Neural progenitor cell (in vitro differentiated cells): ENCODE results near the gene VWA3B.

ENCODE experiments used
- CTCF ChIP-seq: fragments of 200-600 bp; sonication (generic); IDR thresholded peaks from 2 replicates; pipeline ENCODE4 v1.5.1; 2017; ENCODE audit warnings: antibody characterized with exemption, mild to moderate bottlenecking
- EZH2 ChIP-seq: fragments of 200-600 bp; sonication (generic); IDR thresholded peaks from 2 replicates; pipeline ENCODE4 v1.6.1; 2017; ENCODE audit warnings: antibody characterized with exemption, mild to moderate bottlenecking, moderate library complexity
- EZH2phosphoT487 ChIP-seq: fragments of 200-600 bp; sonication (generic); IDR thresholded peaks from 2 replicates; pipeline ENCODE4 v1.6.1; 2017; ENCODE audit warnings: antibody characterized with exemption

DNA sequence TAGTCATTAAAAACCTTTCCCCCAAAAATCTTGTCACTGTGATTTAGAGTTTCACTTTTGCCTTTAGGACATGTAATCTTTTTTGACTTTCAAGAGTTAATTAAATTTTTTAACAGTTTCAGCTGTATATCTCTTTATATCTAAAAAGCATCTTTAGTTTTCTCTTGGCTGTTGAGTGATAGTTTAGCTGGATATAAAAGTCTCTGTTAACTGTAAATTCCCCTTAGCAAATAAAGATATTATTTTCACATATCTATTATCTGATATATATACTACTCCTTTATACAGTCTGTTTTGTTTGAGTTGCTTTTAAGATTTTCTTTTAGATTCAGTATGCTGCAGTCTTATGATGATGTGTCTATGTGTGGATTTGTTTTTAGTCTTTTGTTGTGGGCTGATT, 160.4 kb downstream of the VWA3B start:
- TF ChIP-seq CTCF, result no peak
- no peak for TF ChIP-seq EZH2
- TF ChIP-seq EZH2phosphoT487, result no peak
